WTC11 (cell line): ENCODE results near the gene LGALS1. TPM values are rescaled to one million over a fixed set of nuclear protein-coding genes. Genes with fewer than 3 reads are reported as not detected.

ENCODE experiments used
- ATAC-seq: fragments of 200-7000 bp; cut with Tn5 transposase; 2 replicates; pipeline ENCODE4 v1.10.0; 2021; ENCODE audit warnings: mild to moderate bottlenecking, moderate library complexity
- Bru-seq: library from RNA; stranded (reverse); fragments of 400-500 nt; gene quantifications from one replicate; lab custom pipeline; 2021; lab: Mats Ljungman, UMichigan
- CTCF ChIA-PET: fragments of 300-600 bp; sonication (Branson Sonifier 250); formaldehyde crosslinking; loops from one replicate; lab custom pipeline; 2021; ENCODE audit warnings: antibody characterized with exemption; lab: Charles Lee
- POLR2A ChIA-PET: fragments of 350-600 bp; sonication (Branson Sonifier 250); formaldehyde crosslinking; loops from one replicate; lab custom pipeline; 2021; ENCODE audit warnings: antibody characterized with exemption; lab: Charles Lee
- DNase-seq: peaks from one replicate; pipeline ENCODE4 v3.0.0; 2021; ENCODE audit warnings: low spot score
- H3K27ac Mint-ChIP-seq: 2 replicates; pipeline ENCODE4 v1.8.0; 2021; ENCODE audit warnings: mixed read lengths
- H3K27me3 Mint-ChIP-seq: 2 replicates; pipeline ENCODE4 v1.8.0; 2021; ENCODE audit warnings: low read depth, mild to moderate bottlenecking, moderate library complexity, mixed read lengths
- H3K36me3 Mint-ChIP-seq: 2 replicates; pipeline ENCODE4 v1.8.0; 2021; ENCODE audit warnings: mixed read lengths
- H3K4me1 Mint-ChIP-seq: 2 replicates; pipeline ENCODE4 v1.8.0; 2022; ENCODE audit warnings: mixed read lengths
- H3K4me3 Mint-ChIP-seq: 2 replicates; pipeline ENCODE4 v1.8.0; 2021; ENCODE audit warnings: mild to moderate bottlenecking, moderate library complexity, mixed read lengths
- H3K9me3 Mint-ChIP-seq: 2 replicates; pipeline ENCODE4 v1.8.0; 2021; ENCODE audit warnings: mixed read lengths
- ATF3 ChIP-seq: sonication (generic); formaldehyde crosslinking; conservative IDR thresholded peaks from 2 replicates; pipeline ENCODE4 v1.8.1; 2022; ENCODE audit warnings: mild to moderate bottlenecking, missing genetic modification reagents
- CBFB ChIP-seq: sonication (generic); formaldehyde crosslinking; IDR thresholded peaks from 2 replicates; pipeline ENCODE4 v1.8.1; 2022; ENCODE audit warnings: mild to moderate bottlenecking, low read depth, missing genetic modification reagents
- E2F1 ChIP-seq: sonication (generic); formaldehyde crosslinking; IDR thresholded peaks from 2 replicates; pipeline ENCODE4 v1.8.0; 2022; ENCODE audit warnings: mild to moderate bottlenecking, missing genetic modification reagents
- GRHL2 ChIP-seq: fragments of 250-450 bp; sonication (Bioruptor Pico); IDR thresholded peaks from 2 replicates; pipeline ENCODE4 v1.8.0; 2022; ENCODE audit warnings: mild to moderate bottlenecking, moderate library complexity; ENCODE audit not compliant: insufficient replicate concordance, severe bottlenecking
- GTF2I ChIP-seq: fragments of 250-450 bp; sonication (Bioruptor Pico); conservative IDR thresholded peaks from 2 replicates; pipeline ENCODE4 v1.4.0; 2021; ENCODE audit warnings: mild to moderate bottlenecking
- IRF2 ChIP-seq: sonication (generic); formaldehyde crosslinking; IDR thresholded peaks from 2 replicates; pipeline ENCODE4 v1.8.0; 2022; ENCODE audit warnings: low read depth, missing genetic modification reagents, borderline replicate concordance
- JAZF1 ChIP-seq: fragments of 250-450 bp; sonication (Bioruptor Pico); IDR thresholded peaks from 2 replicates; pipeline ENCODE4 v1.9.0; 2021; ENCODE audit warnings: moderate library complexity, mild to moderate bottlenecking, inconsistent platforms
- MXD4 ChIP-seq: fragments of 250-450 bp; sonication (Bioruptor Pico); IDR thresholded peaks from 2 replicates; pipeline ENCODE4 v1.8.0; 2021; ENCODE audit warnings: mild to moderate bottlenecking, moderate library complexity, borderline replicate concordance
- NFATC4 ChIP-seq: fragments of 250-450 bp; sonication (Bioruptor Pico); IDR thresholded peaks from 2 replicates; pipeline ENCODE4 v1.9.0; 2021; ENCODE audit warnings: mild to moderate bottlenecking
- NFYB ChIP-seq: sonication (generic); formaldehyde crosslinking; conservative IDR thresholded peaks from 2 replicates; pipeline ENCODE4 v1.8.0; 2022; ENCODE audit warnings: low read depth, missing genetic modification reagents
- NR1H2 ChIP-seq: sonication (generic); formaldehyde crosslinking; IDR thresholded peaks from 2 replicates; pipeline ENCODE4 v1.9.0; 2021; ENCODE audit warnings: mild to moderate bottlenecking, moderate library complexity, missing genetic modification reagents
- RELA ChIP-seq: sonication (generic); formaldehyde crosslinking; IDR thresholded peaks from 2 replicates; pipeline ENCODE4 v1.8.1; 2022; ENCODE audit warnings: missing genetic modification reagents, mild to moderate bottlenecking, borderline replicate concordance
- SOX15 ChIP-seq: fragments of 250-450 bp; sonication (Bioruptor Pico); IDR thresholded peaks from 2 replicates; pipeline ENCODE4 v1.9.0; 2021; ENCODE audit warnings: mild to moderate bottlenecking
- SP1 ChIP-seq: sonication (generic); formaldehyde crosslinking; conservative IDR thresholded peaks from 2 replicates; pipeline ENCODE4 v1.8.1; 2022; ENCODE audit warnings: missing genetic modification reagents
- ZNF219 ChIP-seq: sonication (generic); formaldehyde crosslinking; IDR thresholded peaks from 2 replicates; pipeline ENCODE4 v1.8.0; 2023; ENCODE audit warnings: missing genetic modification reagents, mild to moderate bottlenecking, borderline replicate concordance
- ZNF263 ChIP-seq: sonication (generic); formaldehyde crosslinking; IDR thresholded peaks from 2 replicates; pipeline ENCODE4 v1.8.1; 2022; ENCODE audit warnings: low read depth, mild to moderate bottlenecking, moderate library complexity, missing genetic modification reagents
- ZNF396 ChIP-seq: fragments of 250-450 bp; sonication (Bioruptor Pico); IDR thresholded peaks from 2 replicates; pipeline ENCODE4 v1.8.0; 2021; ENCODE audit warnings: mild to moderate bottlenecking, moderate library complexity, borderline replicate concordance
- long read RNA-seq, 3 experiments: library from RNA in 1 of 3; library from capped mRNA in 1 of 3; library from polyadenylated mRNA in 1 of 3; unstranded in 2 of 3; stranded (forward) in 1 of 3; transcript quantifications; one replicate each; pipeline ENCODE4 v2.0.0, GENCODE V29; 2021
- total RNA-seq: library from RNA; stranded (reverse); gene quantifications from 3 replicates; pipeline ENCODE4 v1.2.3, GENCODE V29; 2021
- TF ChIP-seq, protein P1 (sequence below): fragments of 250-450 bp; sonication (Bioruptor Pico); IDR thresholded peaks from 2 replicates; pipeline ENCODE4 v1.9.0; 2021; ENCODE audit warnings: mild to moderate bottlenecking
- TF ChIP-seq, protein P2 (sequence below): sonication (generic); formaldehyde crosslinking; IDR thresholded peaks from 2 replicates; pipeline ENCODE4 v1.8.1; 2023; ENCODE audit warnings: mild to moderate bottlenecking, missing genetic modification reagents

LGALS1 gene
- total RNA-seq (17.3 to 23.5 TPM (median 19.2 TPM) in 3 replicates), Bru-seq, nascent RNA (percentile 40 among the genes with signal in this experiment)
- long read RNA-seq, experiment 1, transcript LGALS1-201 (4 exons, 560 nt) = major isoform, 8 of 11 reads
- long read RNA-seq, experiment 1, partial matches to known transcripts = 2 of 11 reads
- long read RNA-seq, experiment 1, other reads (novel, unspliced or antisense) = 1 of 11 reads
- long read RNA-seq, experiment 2, transcript LGALS1-201 (4 exons, 560 nt) = major isoform, 22 of 30 reads
- long read RNA-seq, experiment 2, partial matches to known transcripts = 1 of 30 reads
- long read RNA-seq, experiment 2, other reads (novel, unspliced or antisense) = 6 of 30 reads
- long read RNA-seq, experiment 3, partial matches to known transcripts = 0 of 1 reads
- long read RNA-seq, experiment 3, other reads (novel, unspliced or antisense) = 1 of 1 reads

DNA sequence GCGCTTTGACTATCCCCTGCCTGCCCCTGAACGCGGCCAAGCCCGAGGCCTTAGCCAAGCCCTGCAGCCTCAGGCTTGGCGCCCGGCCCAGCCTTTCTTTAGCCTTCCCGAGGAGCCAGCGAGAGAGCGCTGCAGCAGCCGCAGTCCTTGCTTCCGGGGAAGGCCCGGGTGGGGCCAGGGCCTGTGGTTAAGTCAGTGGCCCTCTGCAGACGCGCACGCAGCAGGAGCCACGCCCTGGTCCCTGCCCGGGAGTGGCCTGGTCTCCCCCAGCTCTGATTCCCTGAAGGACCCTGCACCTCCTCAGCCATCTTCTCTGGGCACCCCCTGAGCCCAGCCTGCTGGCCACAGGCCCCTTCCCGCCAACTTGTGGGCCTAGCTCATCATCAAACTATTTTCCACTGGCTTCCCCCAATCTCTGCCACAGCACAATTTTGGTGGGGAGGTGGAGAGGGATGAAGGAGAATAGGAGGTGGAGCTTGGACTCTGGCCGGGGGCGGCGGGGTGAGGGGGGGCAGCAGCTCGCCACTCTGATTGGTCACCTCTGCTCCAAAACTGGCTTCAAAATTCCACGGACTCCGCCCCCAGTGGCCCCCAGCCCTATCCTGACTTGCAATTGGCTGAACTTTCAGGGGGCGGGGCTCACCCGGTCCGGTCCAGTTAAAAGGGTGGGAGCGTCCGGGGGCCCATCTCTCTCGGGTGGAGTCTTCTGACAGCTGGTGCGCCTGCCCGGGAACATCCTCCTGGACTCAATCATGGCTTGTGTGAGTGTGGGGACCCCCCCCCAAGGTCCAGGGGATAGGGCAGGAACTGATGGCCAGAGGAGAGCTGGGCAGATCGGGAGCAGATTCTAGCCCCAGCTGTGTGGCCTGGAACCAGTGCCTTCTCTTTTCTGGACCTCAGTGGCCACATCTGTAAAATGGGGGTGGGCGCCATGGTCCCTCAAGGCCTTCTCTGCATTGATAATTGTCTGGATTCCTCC, at the start of gene LGALS1:
Gene LGALS1, plus strand, starts transcription at position 686 of the 979 bp plus-strand sequence. Its CDS starts 67 bp downstream, at position 753.
- H3K27ac Mint-ChIP-seq = no peak within 1 kb of the TSS; the same call in 1 of the 2 replicates
- ChIA-PET CTCF (interaction anchor here (0.6 to 6.8 kb wide), 9 partner anchors 8 to 142 kb away, joined by 3 to 51 read pairs (median 4); partner anchors contain the start of genes GGA1 and NOL12), POLR2A (interaction anchor here (0.7 to 1.5 kb wide), 5 partner anchors 7 to 134 kb away, joined by 3 to 5 read pairs (median 3); partner anchors contain the start of gene GGA1)
- TF ChIP-seq SP1 (0 out of 2 replicates have a peak, but pooled peaks have one; percentile 36), ZNF263 (CRISPR knock-in tag) (0 out of 2 replicates have a peak, but pooled peaks have one; percentile 50), RELA (CRISPR knock-in tag) (no peak), CBFB (no peak), NFYB (CRISPR knock-in tag) (peak; percentile 49; the same call in 1 of the 2 replicates), GTF2I (peak; percentile 55; the same call in 1 of the 2 replicates)
- peaks cover 13% of the 10 kb centered on the region for H3K4me1 Mint-ChIP-seq
- H3K9me3 Mint-ChIP-seq = no peaks in the 10 kb centered on the region
- ATAC-seq (peak; percentile 23), DNase-seq (peak; percentile 81)
- no peaks in the 10 kb centered on the region for H3K36me3 Mint-ChIP-seq
- peaks cover 17% of the 10 kb centered on the region for H3K27me3 Mint-ChIP-seq
- H3K4me3 Mint-ChIP-seq = peak within 1 kb of the TSS; percentile 72

DNA sequence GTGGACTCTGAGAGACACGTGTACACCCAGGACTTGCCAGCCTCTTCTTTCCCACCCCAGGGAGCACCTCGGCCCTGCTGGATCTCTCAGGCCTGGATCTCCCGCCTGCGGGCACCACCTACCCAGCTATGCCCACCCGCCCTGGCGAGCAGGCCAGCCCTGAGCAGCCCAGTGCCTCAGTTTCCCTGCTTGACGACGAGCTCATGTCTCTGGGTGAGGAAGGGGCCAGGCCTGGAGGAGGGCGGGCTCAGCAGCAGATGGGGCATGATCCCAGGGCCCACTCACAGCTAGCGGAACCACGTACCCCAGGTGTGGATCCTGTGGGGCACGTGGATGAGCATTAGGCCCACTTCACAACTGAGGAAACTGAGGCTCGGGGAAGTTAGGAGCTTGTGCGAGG, 49.7 kb upstream of the LGALS1 start:
- Mint-ChIP-seq H3K4me1 (peaks cover 3% of the 10 kb centered on the region), H3K9me3 (no peaks in the 10 kb centered on the region), H3K27me3 (no peaks in the 10 kb centered on the region), H3K27ac (no peak overlapping the region), H3K36me3 (peaks cover 3% of the 10 kb centered on the region), H3K4me3 (no peak overlapping the region)
- TF ChIP-seq MXD4 (CRISPR knock-in tag) = no peak
- TF ChIP-seq, protein P1, sequence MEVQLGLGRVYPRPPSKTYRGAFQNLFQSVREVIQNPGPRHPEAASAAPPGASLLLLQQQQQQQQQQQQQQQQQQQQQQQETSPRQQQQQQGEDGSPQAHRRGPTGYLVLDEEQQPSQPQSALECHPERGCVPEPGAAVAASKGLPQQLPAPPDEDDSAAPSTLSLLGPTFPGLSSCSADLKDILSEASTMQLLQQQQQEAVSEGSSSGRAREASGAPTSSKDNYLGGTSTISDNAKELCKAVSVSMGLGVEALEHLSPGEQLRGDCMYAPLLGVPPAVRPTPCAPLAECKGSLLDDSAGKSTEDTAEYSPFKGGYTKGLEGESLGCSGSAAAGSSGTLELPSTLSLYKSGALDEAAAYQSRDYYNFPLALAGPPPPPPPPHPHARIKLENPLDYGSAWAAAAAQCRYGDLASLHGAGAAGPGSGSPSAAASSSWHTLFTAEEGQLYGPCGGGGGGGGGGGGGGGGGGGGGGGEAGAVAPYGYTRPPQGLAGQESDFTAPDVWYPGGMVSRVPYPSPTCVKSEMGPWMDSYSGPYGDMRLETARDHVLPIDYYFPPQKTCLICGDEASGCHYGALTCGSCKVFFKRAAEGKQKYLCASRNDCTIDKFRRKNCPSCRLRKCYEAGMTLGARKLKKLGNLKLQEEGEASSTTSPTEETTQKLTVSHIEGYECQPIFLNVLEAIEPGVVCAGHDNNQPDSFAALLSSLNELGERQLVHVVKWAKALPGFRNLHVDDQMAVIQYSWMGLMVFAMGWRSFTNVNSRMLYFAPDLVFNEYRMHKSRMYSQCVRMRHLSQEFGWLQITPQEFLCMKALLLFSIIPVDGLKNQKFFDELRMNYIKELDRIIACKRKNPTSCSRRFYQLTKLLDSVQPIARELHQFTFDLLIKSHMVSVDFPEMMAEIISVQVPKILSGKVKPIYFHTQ = no peak
- TF ChIP-seq GRHL2 (CRISPR knock-in tag) = no peak
- TF ChIP-seq E2F1 = no peak
- TF ChIP-seq ZNF219 (CRISPR knock-in tag) = no peak
- no peak for TF ChIP-seq NFATC4 (CRISPR knock-in tag)
- TF ChIP-seq ATF3 (CRISPR knock-in tag) = no peak
- ATAC-seq (no peak), DNase-seq (no peak)
- ChIA-PET POLR2A (interaction anchor here (0.5 kb wide), 1 partner anchor 18 kb away, joined by 5 read pairs; no protein-coding TSS in a partner anchor), CTCF (interaction anchor here (1.0 to 11.4 kb wide), 7 partner anchors 8 to 33 kb away, joined by 3 to 152 read pairs (median 5); partner anchors contain the start of gene GGA1)

DNA sequence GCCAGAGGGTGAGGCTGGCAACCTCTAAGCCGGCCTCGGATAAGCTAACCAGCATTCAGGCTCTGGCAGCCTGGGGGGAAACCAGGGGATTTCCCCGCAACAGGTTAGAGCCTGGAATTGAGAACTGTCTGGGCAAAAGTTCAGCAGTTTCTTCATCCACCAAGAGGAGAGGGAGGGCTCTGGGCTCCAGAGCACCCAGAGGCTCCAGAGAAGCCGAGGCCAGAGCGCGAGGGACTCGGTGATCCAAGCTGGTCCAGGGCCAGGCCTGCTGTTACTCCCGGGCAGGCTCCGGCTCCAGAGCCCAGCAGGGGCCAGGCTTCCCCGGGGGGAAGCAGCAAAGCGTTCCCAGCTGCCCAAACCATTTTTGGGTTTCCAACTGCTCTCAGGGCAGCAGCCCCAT, 49.3 kb upstream of the LGALS1 start:
- H3K4me3 Mint-ChIP-seq = no peak overlapping the region
- TF ChIP-seq SOX15 (CRISPR knock-in tag) (no peak), NR1H2 (CRISPR knock-in tag) (no peak), JAZF1 (CRISPR knock-in tag) (no peak), ZNF396 (CRISPR knock-in tag) (no peak), IRF2 (CRISPR knock-in tag) (no peak)
- TF ChIP-seq, protein P2, sequence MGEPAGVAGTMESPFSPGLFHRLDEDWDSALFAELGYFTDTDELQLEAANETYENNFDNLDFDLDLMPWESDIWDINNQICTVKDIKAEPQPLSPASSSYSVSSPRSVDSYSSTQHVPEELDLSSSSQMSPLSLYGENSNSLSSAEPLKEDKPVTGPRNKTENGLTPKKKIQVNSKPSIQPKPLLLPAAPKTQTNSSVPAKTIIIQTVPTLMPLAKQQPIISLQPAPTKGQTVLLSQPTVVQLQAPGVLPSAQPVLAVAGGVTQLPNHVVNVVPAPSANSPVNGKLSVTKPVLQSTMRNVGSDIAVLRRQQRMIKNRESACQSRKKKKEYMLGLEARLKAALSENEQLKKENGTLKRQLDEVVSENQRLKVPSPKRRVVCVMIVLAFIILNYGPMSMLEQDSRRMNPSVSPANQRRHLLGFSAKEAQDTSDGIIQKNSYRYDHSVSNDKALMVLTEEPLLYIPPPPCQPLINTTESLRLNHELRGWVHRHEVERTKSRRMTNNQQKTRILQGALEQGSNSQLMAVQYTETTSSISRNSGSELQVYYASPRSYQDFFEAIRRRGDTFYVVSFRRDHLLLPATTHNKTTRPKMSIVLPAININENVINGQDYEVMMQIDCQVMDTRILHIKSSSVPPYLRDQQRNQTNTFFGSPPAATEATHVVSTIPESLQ (CRISPR knock-in tag) = no peak
- H3K27ac Mint-ChIP-seq = no peak overlapping the region
- H3K4me1 Mint-ChIP-seq = peaks cover 3% of the 10 kb centered on the region
- DNase-seq (no peak), ATAC-seq (no peak)
- H3K27me3 Mint-ChIP-seq = no peaks in the 10 kb centered on the region
- ChIA-PET CTCF (interaction anchor here (1.0 to 11.4 kb wide), 6 partner anchors 8 to 34 kb away, joined by 3 to 152 read pairs (median 6); partner anchors contain the start of gene GGA1), POLR2A (interaction anchor here (0.5 kb wide), 1 partner anchor 18 kb away, joined by 5 read pairs; no protein-coding TSS in a partner anchor)
- H3K9me3 Mint-ChIP-seq = no peaks in the 10 kb centered on the region
- peaks cover 2% of the 10 kb centered on the region; the same call in 1 of the 2 replicates for H3K36me3 Mint-ChIP-seq
